ENCODE data around the gene PYGB.
"Not testable (repeated sequence)": the region's sequence is repeated elsewhere in the genome, so short reads cannot be mapped to it uniquely, and the experiment has no call there.

Gene PYGB

GRCh38 chr20:25308083-25308491, 60.2 kb downstream of the PYGB start:
- Histone ChIP-seq H3K4me1 (ENCODE audit: insufficient read depth, insufficient read length) (peaks cover 17% of the 10 kb centered on the region), H3K9me3 (ENCODE audit: insufficient read depth, low read length) (no peaks in the 10 kb centered on the region)
- DNase-seq (ENCODE audit: low read depth, low spot score): no peak

GRCh38 chr20:25308671-25309394, 60.9 kb downstream of the PYGB start:
- Histone ChIP-seq H3K27me3 (ENCODE audit: insufficient read depth, insufficient read length) (no peaks in the 10 kb centered on the region), H3K4me3 (ENCODE audit: insufficient read length, low read depth) (no peak overlapping the region), H3K4me1 (ENCODE audit: insufficient read depth, insufficient read length) (peaks cover 17% of the 10 kb centered on the region), H3K9me3 (ENCODE audit: insufficient read depth, low read length) (no peaks in the 10 kb centered on the region), H3K9ac (ENCODE audit: insufficient read length, low read depth) (no peak overlapping the region), H3K36me3 (ENCODE audit: insufficient read depth, insufficient read length, low read length) (peaks cover 30% of the 10 kb centered on the region)
- no peak for TF ChIP-seq YY1 (IDR thresholded peaks at IDR 0.05; ENCODE audit: insufficient read depth, insufficient read length)
- no peak for TF ChIP-seq ZNF274 (IDR thresholded peaks at IDR 0.05; ENCODE audit: low read depth, low read length)
- no peak for TF ChIP-seq SUZ12 (IDR thresholded peaks at IDR 0.05; ENCODE audit: extremely low read depth, insufficient read depth, insufficient read length)
- no peak for DNase-seq (ENCODE audit: low read depth, low spot score)

More at GRCh38 chr20:25308083-25308491, 60.2 kb downstream of the PYGB start:
- H3K9ac ChIP-seq (ENCODE audit: insufficient read length, low read depth): no peak overlapping the region
- TF ChIP-seq SUZ12 (IDR thresholded peaks at IDR 0.05; ENCODE audit: extremely low read depth, insufficient read depth, insufficient read length) (no peak), ZNF274 (IDR thresholded peaks at IDR 0.05; ENCODE audit: low read depth, low read length) (no peak), YY1 (IDR thresholded peaks at IDR 0.05; ENCODE audit: insufficient read depth, insufficient read length) (no peak)
- peaks cover 37% of the 10 kb centered on the region for H3K36me3 ChIP-seq (ENCODE audit: insufficient read depth, insufficient read length, low read length)
- H3K4me3 ChIP-seq (ENCODE audit: insufficient read length, low read depth): no peak overlapping the region
- H3K27me3 ChIP-seq (ENCODE audit: insufficient read depth, insufficient read length): no peaks in the 10 kb centered on the region

GRCh38 chr20:25309395-25310267, 61.7 kb downstream of the PYGB start:
- no peak overlapping the region for H3K9ac ChIP-seq (ENCODE audit: insufficient read length, low read depth)
- TF ChIP-seq SUZ12 (IDR thresholded peaks at IDR 0.05; ENCODE audit: extremely low read depth, insufficient read depth, insufficient read length) (no peak), ZNF274 (IDR thresholded peaks at IDR 0.05; ENCODE audit: low read depth, low read length) (no peak), YY1 (IDR thresholded peaks at IDR 0.05; ENCODE audit: insufficient read depth, insufficient read length) (no peak)
- H3K27me3 ChIP-seq (ENCODE audit: insufficient read depth, insufficient read length): no peaks in the 10 kb centered on the region
- peaks cover 17% of the 10 kb centered on the region for H3K4me1 ChIP-seq (ENCODE audit: insufficient read depth, insufficient read length)
- H3K36me3 ChIP-seq (ENCODE audit: insufficient read depth, insufficient read length, low read length): peaks cover 28% of the 10 kb centered on the region
- H3K9me3 ChIP-seq (ENCODE audit: insufficient read depth, low read length): no peaks in the 10 kb centered on the region
- no peak overlapping the region for H3K4me3 ChIP-seq (ENCODE audit: insufficient read length, low read depth)
- no peak for DNase-seq (ENCODE audit: low read depth, low spot score)

GRCh38 chr20:25310268-25310920, 62.5 kb downstream of the PYGB start:
- Histone ChIP-seq H3K9me3 (ENCODE audit: insufficient read depth, low read length) (no peaks in the 10 kb centered on the region), H3K4me3 (ENCODE audit: insufficient read length, low read depth) (no peak overlapping the region), H3K9ac (ENCODE audit: insufficient read length, low read depth) (no peak overlapping the region), H3K27me3 (ENCODE audit: insufficient read depth, insufficient read length) (no peaks in the 10 kb centered on the region), H3K36me3 (ENCODE audit: insufficient read depth, insufficient read length, low read length) (peaks cover 28% of the 10 kb centered on the region), H3K4me1 (ENCODE audit: insufficient read depth, insufficient read length) (peaks cover 17% of the 10 kb centered on the region)
- TF ChIP-seq YY1 (IDR thresholded peaks at IDR 0.05; ENCODE audit: insufficient read depth, insufficient read length) (no peak), ZNF274 (IDR thresholded peaks at IDR 0.05; ENCODE audit: low read depth, low read length) (no peak), SUZ12 (IDR thresholded peaks at IDR 0.05; ENCODE audit: extremely low read depth, insufficient read depth, insufficient read length) (no peak)
- DNase-seq (ENCODE audit: low read depth, low spot score): no peak

- Histone ChIP-seq H3K9me3 (ENCODE audit: insufficient read depth, low read length) (no peaks in the 10 kb centered on the region), H3K4me3 (ENCODE audit: insufficient read length, low read depth) (no peak overlapping the region), H3K9ac (ENCODE audit: insufficient read length, low read depth) (no peak overlapping the region), H3K36me3 (ENCODE audit: insufficient read depth, insufficient read length, low read length) (peaks cover 32% of the 10 kb centered on the region), H3K27me3 (ENCODE audit: insufficient read depth, insufficient read length) (no peaks in the 10 kb centered on the region), H3K4me1 (ENCODE audit: insufficient read depth, insufficient read length) (peaks cover 17% of the 10 kb centered on the region)
- TF ChIP-seq ZNF274 (IDR thresholded peaks at IDR 0.05; ENCODE audit: low read depth, low read length): no peak
- TF ChIP-seq YY1 (IDR thresholded peaks at IDR 0.05; ENCODE audit: insufficient read depth, insufficient read length): no peak
- TF ChIP-seq SUZ12 (IDR thresholded peaks at IDR 0.05; ENCODE audit: extremely low read depth, insufficient read depth, insufficient read length): no peak
- DNase-seq (ENCODE audit: low read depth, low spot score): no peak
Observed at GRCh38 chr20:25310921-25311728, 63.2 kb downstream of the PYGB start.

GRCh38 chr20:25312716-25313115, 64.8 kb downstream of the PYGB start:
- DNase-seq (ENCODE audit: low read depth, low spot score); H3K9me3 ChIP-seq (ENCODE audit: insufficient read depth, low read length); H3K9ac ChIP-seq (ENCODE audit: insufficient read length, low read depth); H3K27me3 ChIP-seq (ENCODE audit: insufficient read depth, insufficient read length); H3K4me3 ChIP-seq (ENCODE audit: insufficient read length, low read depth): not testable (repeated sequence)
- Histone ChIP-seq H3K36me3 (ENCODE audit: insufficient read depth, insufficient read length, low read length) (peaks cover 36% of the 10 kb centered on the region), H3K4me1 (ENCODE audit: insufficient read depth, insufficient read length) (peaks cover 17% of the 10 kb centered on the region)

Measured in NT2/D1 (cell line).